Thoracic aorta (tissue), 2 donors: Measurements from ENCODE around the gene CCDC117. TPM values are rescaled to one million over a fixed set of nuclear protein-coding genes. Genes with fewer than 3 reads are reported as not detected.

Experiments used
- ATAC-seq: fragments of 150-250 bp; one replicate; pipeline ENCODE4 v1.8.0; 2017; ENCODE audit warnings: low read depth; ENCODE audit not compliant: insufficient number of reproducible peaks, low FRiP score
- DNase-seq: peaks from one replicate; pipeline ENCODE4 v3.0.0-alpha.2; 2020; ENCODE audit warnings: low spot score
- H3K27ac ChIP-seq, 2 donors: fragments of 200-600 bp; sonication (generic); 1 replicate in 1 of 2; 2 replicates in 1 of 2; pipeline ENCODE4 v1.5.1; 2016; ENCODE audit warnings: mild to moderate bottlenecking in 2 of 2, moderate library complexity in 2 of 2
- H3K27me3 ChIP-seq: fragments of 200-600 bp; sonication (generic); replicated peaks from 2 replicates; pipeline ENCODE4 v1.6.0; 2016; ENCODE audit warnings: mild to moderate bottlenecking; ENCODE audit not compliant: insufficient read depth
- H3K36me3 ChIP-seq: fragments of 200-600 bp; sonication (generic); one replicate; pipeline ENCODE4 v1.5.1; 2016
- H3K4me1 ChIP-seq, 2 donors: fragments of 200-600 bp; sonication (generic); 1 replicate in 1 of 2; 2 replicates in 1 of 2; pipeline versions ENCODE4 v1.5.1 to v1.6.0; 2016; ENCODE audit warnings: low read depth in 2 of 2, mild to moderate bottlenecking in 1 of 2; ENCODE audit not compliant: control insufficient read depth in 1 of 2
- H3K4me3 ChIP-seq: fragments of 200-600 bp; sonication (generic); 2 replicates; pipeline ENCODE4 v1.5.1; 2016; ENCODE audit warnings: mild to moderate bottlenecking
- H3K9me3 ChIP-seq: fragments of 200-600 bp; sonication (generic); 2 replicates; pipeline ENCODE4 v1.5.1; 2016
- total RNA-seq, 2 donors: library from RNA; depleted of rRNA; stranded (reverse); fragments of >200 nt; gene quantifications; one replicate each; pipeline versions ENCODE4 v1.1.0 to v1.2.3, GENCODE V29; 2016
- TF ChIP-seq, protein P1 (sequence below): fragments of 200-600 bp; sonication (generic); IDR thresholded peaks from one replicate; pipeline ENCODE4 v1.5.1; 2019; ENCODE audit warnings: antibody characterized with exemption

Gene CCDC117
- total RNA-seq, 2 donors from 2014 or later = 15.2 to 18.4 TPM

DNA sequence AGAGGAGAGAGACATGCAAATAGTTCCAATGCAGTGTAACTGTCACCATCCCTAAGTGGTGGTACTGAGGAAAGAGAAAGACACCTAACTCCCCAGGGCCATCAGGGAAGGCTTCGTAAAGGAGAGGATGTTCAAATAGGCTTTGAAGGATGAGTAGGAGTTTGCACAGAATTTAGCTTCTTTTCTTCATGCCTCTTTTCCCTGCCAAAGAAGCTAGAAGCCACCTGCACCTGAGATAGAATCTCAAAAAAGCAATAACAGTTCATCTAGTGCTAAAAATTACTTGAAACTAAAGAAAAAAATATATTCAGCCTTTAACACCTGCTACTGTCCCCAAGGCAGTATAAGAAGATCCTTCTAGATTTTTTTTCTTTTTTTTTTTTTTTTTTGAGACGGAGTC lies 44.6 kb downstream of the CCDC117 start:
- Histone ChIP-seq H3K27ac (no peak overlapping the region), H3K27me3 (no peaks in the 10 kb centered on the region), H3K4me1 (peaks cover 15 to 26% of the 10 kb centered on the region in 2 donors), H3K4me3 (no peak overlapping the region), H3K9me3 (no peaks in the 10 kb centered on the region), H3K36me3 (no peaks in the 10 kb centered on the region)
- ATAC-seq (no peak), DNase-seq (no peak)
- TF ChIP-seq, protein P1, sequence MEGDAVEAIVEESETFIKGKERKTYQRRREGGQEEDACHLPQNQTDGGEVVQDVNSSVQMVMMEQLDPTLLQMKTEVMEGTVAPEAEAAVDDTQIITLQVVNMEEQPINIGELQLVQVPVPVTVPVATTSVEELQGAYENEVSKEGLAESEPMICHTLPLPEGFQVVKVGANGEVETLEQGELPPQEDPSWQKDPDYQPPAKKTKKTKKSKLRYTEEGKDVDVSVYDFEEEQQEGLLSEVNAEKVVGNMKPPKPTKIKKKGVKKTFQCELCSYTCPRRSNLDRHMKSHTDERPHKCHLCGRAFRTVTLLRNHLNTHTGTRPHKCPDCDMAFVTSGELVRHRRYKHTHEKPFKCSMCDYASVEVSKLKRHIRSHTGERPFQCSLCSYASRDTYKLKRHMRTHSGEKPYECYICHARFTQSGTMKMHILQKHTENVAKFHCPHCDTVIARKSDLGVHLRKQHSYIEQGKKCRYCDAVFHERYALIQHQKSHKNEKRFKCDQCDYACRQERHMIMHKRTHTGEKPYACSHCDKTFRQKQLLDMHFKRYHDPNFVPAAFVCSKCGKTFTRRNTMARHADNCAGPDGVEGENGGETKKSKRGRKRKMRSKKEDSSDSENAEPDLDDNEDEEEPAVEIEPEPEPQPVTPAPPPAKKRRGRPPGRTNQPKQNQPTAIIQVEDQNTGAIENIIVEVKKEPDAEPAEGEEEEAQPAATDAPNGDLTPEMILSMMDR = no peak

DNA sequence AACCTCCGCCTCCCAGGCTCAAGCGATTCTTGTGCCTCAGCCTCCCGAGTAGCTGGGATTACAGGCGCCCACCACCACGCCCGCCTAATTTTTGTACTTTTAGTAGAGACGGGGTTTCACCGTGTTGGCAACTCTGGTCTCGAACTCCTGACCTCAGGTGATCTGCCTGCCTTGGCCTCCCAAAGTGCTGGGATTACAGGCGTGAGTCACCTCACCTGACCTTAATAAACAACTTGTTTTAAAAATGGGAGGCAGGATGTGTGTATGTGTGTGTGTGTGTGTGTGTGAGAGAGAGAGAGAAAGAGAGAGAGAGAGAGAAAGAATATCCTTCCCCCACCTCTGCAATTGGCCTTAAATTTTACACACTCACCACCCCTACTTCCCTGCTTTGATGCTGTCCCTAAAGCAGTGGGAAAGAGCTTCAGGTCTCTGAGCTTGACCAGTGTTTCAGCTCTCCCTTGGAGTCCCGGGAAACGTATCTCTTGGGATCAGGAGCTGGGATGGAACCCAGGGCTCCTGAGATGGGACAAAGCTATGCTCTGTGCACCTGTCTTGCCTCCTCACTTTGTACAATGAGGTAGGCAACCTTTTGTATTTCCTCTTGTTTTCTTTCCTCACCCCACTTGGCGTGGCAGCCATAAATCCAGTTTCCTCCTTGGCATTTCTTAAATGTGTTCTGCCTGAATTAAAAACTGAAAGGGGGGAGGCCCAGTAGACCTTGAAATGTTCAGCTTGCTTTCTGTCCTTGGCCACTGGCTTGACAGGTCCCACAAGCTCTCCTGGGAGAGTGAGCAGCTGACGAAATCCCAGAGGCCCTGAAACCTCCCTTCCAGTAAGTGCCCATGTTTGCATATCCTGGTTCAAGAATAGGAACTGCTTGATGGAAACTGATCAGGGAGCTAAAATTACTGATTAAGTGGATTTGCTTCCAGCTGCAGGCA lies 45.7 kb downstream of the CCDC117 start:
- H3K27ac ChIP-seq = peak overlapping the region; percentile 32 to 57
- H3K4me3 ChIP-seq = no peak overlapping the region
- no peaks in the 10 kb centered on the region for H3K9me3 ChIP-seq
- H3K36me3 ChIP-seq = no peaks in the 10 kb centered on the region
- ATAC-seq (no peak), DNase-seq (no peak)
- H3K4me1 ChIP-seq = peaks cover 15 to 17% of the 10 kb centered on the region in 2 donors
- no peaks in the 10 kb centered on the region for H3K27me3 ChIP-seq
- TF ChIP-seq, protein P1 = no peak

DNA sequence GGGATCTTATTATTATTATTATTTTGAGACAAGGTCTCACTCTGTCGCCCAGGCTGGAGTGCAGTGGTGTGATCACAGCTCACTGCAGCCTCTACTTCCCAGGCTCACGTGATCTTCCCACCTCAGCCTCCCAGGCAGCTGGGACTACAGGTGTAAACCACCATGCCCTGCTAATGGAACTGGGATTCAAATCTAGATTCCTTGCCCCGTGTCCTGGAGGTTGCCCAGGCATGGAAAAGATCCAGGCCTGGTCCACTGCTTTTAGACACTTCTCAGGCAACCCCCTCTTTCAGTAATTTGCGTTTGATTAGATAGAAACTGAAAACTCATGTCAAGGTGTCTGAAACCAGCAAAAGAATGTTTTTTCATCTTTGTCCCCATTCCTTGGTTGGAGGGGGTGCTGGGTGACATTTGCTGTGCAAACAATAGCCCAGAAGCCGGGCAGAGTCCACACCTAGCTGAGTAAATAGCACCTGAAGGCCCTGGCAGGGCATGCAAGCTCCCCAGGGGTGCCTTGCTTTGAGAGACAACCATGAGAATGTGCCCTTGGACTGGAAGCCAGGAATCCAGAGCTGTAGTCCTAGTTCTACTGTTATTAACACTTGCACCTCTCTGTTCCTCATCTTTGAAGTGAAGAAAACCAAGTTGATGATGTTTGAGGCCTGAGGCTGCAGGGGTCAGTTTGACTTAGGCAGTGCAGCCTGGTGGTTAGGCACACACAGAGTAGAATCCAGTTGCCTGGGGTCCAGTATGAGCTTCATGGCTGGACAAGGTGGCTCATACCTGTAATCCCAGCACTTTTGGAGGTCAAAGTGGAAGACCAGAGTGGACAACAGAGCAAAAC lies 47.0 kb downstream of the CCDC117 start:
- H3K27ac ChIP-seq = peak overlapping the region in 1 of 2 donors; percentile 57
- DNase-seq (no peak), ATAC-seq (no peak)
- no peaks in the 10 kb centered on the region for H3K36me3 ChIP-seq
- no peaks in the 10 kb centered on the region for H3K27me3 ChIP-seq
- H3K9me3 ChIP-seq = no peaks in the 10 kb centered on the region
- no peak overlapping the region for H3K4me3 ChIP-seq
- TF ChIP-seq, protein P1 = no peak
- H3K4me1 ChIP-seq = peaks cover 11 to 17% of the 10 kb centered on the region in 2 donors

DNA sequence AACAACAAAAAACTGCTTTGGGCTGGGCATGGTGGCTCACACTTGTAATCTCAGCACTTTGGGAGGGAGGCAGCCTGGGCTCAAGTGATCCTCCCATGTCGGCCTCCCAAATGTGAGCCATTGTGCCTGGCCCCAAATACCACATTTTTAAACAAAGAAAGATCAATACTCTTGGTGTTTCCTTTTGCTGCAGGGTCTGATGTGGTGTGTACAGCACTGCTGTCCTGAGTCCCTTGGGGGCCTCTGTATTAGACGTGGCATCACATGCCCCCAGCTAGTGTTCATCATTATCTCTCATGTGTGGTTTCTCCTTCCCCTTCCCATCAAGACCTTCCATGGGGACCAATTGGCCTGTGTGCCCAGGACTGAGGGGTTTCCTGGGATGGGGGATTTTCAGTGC lies 48.4 kb downstream of the CCDC117 start:
- Histone ChIP-seq H3K4me3 (no peak overlapping the region), H3K9me3 (no peaks in the 10 kb centered on the region), H3K4me1 (peaks cover 11 to 17% of the 10 kb centered on the region in 2 donors), H3K36me3 (no peaks in the 10 kb centered on the region), H3K27ac (no peak overlapping the region), H3K27me3 (no peaks in the 10 kb centered on the region)
- TF ChIP-seq, protein P1 = no peak
- ATAC-seq (no peak), DNase-seq (no peak)

DNA sequence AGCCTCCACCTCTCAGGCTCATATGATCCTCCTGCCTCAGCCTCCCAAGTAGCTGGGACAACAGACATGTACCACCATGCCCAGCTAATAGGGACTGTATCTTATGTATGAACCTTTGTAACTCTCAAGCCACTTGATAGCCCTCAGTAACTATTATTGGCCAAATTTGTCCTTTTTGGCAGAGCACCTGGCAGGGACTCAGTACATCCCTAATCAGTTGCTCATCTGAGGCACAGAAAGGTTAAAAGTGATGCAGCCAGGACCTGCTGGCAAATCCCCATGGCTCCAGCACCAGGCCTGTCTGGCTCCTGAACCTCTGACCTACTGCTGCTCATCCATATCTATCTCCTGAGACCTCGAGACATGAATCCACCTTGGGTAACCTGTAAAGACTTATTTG lies 49.0 kb downstream of the CCDC117 start:
- ATAC-seq = no peak
- no peak overlapping the region for H3K4me3 ChIP-seq
- no peak for DNase-seq
- no peaks in the 10 kb centered on the region for H3K27me3 ChIP-seq
- no peak overlapping the region for H3K27ac ChIP-seq
- no peaks in the 10 kb centered on the region for H3K36me3 ChIP-seq
- TF ChIP-seq, protein P1 = no peak
- H3K4me1 ChIP-seq = peaks cover 11 to 17% of the 10 kb centered on the region in 2 donors
- no peaks in the 10 kb centered on the region for H3K9me3 ChIP-seq
